Skeletal muscle cell (primary cell): ENCODE results near the gene RRBP1.

Experiments
- DNase-seq: peaks from one replicate; pipeline ENCODE4 v3.0.0-alpha.2; 2010; ENCODE audit warnings: low read depth
- H3K4me3 ChIP-seq: 2 replicates; pipeline ENCODE4 v1.5.1; 2011; ENCODE audit warnings: low read depth, mild to moderate bottlenecking, control low read depth, low read length, moderate library complexity

Gene RRBP1

DNA sequence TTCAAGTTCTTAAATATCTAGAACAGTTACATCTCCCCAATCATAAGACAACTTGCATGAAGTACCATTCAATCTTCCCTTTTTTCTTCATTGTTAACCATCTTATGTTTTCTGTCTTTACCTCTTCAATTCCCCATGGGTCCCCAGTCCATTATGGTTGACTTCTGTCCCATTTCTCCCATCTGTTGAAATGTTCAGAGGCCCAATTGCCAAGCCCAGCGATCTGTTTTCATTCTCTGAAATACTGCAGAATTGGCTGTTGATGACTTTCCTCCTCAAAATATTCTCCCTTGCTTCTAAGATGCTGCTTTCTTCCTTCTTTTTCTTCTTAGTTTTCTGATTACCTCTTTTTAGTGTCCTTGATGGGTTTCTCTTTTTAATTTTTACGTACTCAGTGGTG, 86.2 kb downstream of the RRBP1 start:
- no peak overlapping the region for H3K4me3 ChIP-seq
- no peak for DNase-seq

GRCh38 chr20:17594443-17594842, 87.6 kb downstream of the RRBP1 start:
- H3K4me3 ChIP-seq: no peak overlapping the region
- no peak for DNase-seq

DNA sequence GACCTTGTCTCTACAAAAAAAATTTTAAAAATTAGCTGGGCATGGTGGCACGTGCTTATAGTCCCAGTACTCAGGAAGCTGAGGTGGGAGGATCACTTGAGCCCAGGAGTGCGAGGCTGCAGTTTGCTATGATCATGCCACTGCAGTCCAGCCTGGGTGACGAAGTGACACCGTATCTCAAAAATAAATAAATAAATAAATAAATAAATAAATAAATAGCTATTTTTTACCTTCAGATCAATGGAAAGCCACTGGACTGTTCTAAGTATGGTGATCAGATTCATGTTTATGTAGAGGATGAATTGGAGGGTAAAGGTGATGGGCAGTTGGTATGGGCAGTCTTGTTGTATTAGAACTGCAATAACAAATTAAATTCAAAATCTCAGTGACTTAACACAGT, 88.1 kb downstream of the RRBP1 start:
- no peak overlapping the region for H3K4me3 ChIP-seq
- no peak for DNase-seq

- no peak overlapping the region for H3K4me3 ChIP-seq
- no peak for DNase-seq
Measured at GRCh38 chr20:17590245-17590644, 91.8 kb downstream of the RRBP1 start.

DNA sequence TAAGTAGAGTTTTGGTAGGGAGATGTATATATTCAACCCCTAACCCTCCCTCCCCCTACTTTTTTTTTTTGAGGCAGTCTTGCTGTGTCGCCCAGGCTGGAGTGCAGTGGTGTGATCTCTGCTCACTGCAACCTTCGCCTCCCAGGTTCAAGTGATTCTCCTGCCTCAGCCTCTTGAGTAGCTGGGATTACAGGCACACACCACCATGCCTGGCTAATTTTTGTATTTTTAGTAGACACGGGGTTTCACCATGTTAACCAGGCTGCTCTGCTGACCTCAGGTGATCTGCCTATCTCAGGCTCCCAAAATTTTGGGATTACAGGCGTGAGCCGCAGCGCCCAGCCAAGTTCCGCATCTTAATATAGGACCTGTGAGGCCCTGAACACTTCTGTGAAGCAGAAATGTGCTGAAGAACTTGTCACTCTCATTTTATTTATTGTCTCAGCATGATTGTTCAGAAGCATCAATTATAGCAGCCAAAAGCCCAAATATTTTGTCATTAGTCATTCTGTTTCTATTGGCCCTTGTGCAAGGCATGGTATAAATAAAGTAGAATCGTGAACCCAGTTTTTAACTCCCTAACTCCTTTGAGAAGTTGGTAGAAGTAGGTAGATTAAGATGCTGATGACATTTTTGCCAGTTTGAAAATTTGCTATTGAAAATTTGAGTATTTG, 92.7 kb downstream of the RRBP1 start:
- DNase-seq: no peak
- no peak overlapping the region for H3K4me3 ChIP-seq

- no peak for DNase-seq
- no peak overlapping the region for H3K4me3 ChIP-seq
Measured at GRCh38 chr20:17587824-17588223, 94.2 kb downstream of the RRBP1 start.

- DNase-seq: no peak
- no peak overlapping the region for H3K4me3 ChIP-seq
Measured at GRCh38 chr20:17587148-17587547, 94.9 kb downstream of the RRBP1 start.

GRCh38 chr20:17586250-17586649, 95.8 kb downstream of the RRBP1 start:
- H3K4me3 ChIP-seq: no peak overlapping the region
- no peak for DNase-seq

- H3K4me3 ChIP-seq: no peak overlapping the region
- DNase-seq: no peak
Measured at GRCh38 chr20:17584689-17585088, 97.4 kb downstream of the RRBP1 start.

DNA sequence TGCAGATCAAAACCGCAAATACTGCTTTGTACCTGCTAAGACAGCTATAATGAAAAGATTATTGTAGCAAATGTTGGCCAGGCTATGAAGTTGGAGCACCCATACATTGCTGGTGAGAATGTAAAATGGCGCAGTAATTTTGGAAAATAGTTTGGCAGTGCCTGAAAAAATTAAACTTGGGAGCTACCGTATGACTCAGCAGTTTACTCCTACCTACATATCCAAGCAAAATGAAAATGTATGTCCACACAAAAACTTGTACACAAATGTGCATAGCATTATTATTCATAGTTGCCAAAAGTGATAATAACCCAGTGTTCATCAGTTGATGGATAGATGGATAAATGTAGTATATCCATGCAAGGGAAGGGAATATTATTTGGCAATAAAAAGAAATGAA, 98.9 kb downstream of the RRBP1 start:
- H3K4me3 ChIP-seq: no peak overlapping the region
- DNase-seq: no peak

GRCh38 chr20:17580895-17581294, 101.1 kb downstream of the RRBP1 start:
- no peak overlapping the region for H3K4me3 ChIP-seq
- DNase-seq: no peak

DNA sequence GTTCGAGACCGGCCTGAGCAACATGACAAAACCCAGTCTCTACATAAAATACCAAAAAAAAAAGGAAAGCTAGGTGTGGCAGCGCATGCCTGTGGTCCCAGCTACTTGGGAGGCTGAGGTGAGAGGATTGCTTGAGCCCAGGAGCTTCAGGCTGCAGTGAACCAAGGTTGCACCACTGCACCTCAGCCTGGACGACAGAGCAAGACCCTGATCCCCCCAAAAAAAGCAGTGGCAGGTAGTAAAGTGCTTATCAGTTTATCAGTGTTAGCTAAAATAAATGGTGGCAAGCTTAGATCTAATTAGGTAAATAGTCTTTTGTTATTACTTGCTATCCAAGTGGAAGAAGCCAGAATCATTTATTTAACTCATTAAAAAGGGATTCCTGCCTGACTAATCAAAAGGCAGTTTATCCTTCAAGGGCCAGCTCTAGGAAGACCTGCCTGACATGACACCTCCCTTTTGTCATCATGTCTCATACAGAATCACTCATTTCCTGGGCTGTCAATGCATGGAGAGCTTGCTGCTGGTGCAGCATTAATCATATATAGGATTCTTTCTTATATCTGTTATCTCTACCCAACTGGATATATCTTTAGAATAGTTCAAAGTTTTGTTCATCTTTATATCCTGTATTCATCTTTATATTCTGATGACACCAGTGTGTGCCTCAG, 102.5 kb downstream of the RRBP1 start:
- DNase-seq: no peak
- H3K4me3 ChIP-seq: no peak overlapping the region

GRCh38 chr20:17576215-17576614, 105.8 kb downstream of the RRBP1 start:
- no peak overlapping the region for H3K4me3 ChIP-seq
- no peak for DNase-seq

GRCh38 chr20:17573463-17573862, 108.6 kb downstream of the RRBP1 start:
- DNase-seq: no peak
- no peak overlapping the region for H3K4me3 ChIP-seq

GRCh38 chr20:17572034-17572638, 109.9 kb downstream of the RRBP1 start:
- DNase-seq: no peak
- H3K4me3 ChIP-seq: peak overlapping the region; percentile 92

GRCh38 chr20:17571153-17571527, 110.9 kb downstream of the RRBP1 start:
- peak overlapping the region; percentile 92 for H3K4me3 ChIP-seq
- DNase-seq: no peak

- no peak for DNase-seq
Measured at GRCh38 chr20:17570347-17571152, 111.5 kb downstream of the RRBP1 start.

DNA sequence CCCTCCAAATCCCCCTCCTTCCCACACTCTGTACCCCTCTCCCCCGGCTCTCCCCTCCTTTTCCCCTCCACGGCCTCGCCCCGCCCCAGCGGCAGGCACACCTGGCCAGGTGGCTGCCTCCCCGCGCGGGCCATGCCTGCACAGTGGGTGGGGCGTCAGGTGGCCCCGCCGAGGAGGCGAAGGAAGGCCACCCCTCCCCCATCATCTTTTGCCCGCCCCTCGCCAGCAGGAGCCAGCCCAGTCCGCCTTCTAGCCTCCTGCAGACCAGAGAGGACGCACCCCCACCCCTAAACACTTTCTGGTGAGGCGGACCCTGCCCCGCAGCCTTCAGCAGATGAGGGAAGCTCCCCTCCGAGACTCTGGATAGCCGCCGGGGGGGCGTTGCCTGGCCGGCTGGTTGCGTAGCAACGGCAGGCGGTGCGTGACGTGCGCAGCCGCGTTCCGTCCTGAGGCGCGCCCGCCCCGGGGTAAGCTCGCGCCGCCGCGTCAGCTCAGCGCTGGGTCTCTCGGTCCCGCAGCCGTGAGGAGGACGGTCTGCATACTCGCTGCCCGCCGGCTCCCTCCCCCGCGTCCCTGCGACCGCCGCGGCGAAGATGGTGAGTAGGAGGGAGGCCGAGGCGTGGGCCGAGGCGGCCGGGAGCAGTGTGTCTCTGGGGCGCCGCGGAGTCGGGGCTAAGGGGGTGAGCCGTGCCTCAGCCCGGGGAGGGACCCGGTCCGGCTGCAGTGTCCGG, 112.3 kb downstream of the RRBP1 start, which contains the start of gene DSTN:
Gene DSTN, plus strand, starts transcription at position 460 of the 731 bp plus-strand sequence. Its CDS starts 134 bp downstream, at position 594.
- H3K4me3 ChIP-seq: peak within 1 kb of the TSS; percentile 92
- peak; percentile 80 for DNase-seq

More at GRCh38 chr20:17570347-17571152, 111.5 kb downstream of the RRBP1 start:
- H3K4me3 ChIP-seq: peak overlapping the region; percentile 92

- peak overlapping the region; percentile 92 for H3K4me3 ChIP-seq
- peak; percentile 91 for DNase-seq
Measured at GRCh38 chr20:17568972-17569521, 113.0 kb downstream of the RRBP1 start.
